ENCODE results near the gene FGG. TPM values are rescaled to one million over a fixed set of nuclear protein-coding genes. Genes with fewer than 3 reads are reported as not detected.
"Not testable (repeated sequence)": the region's sequence is repeated elsewhere in the genome, so short reads cannot be mapped to it uniquely, and the experiment has no call there.

FGG gene
- total RNA-seq, 1 donor from 2014 or later = not detected

DNA sequence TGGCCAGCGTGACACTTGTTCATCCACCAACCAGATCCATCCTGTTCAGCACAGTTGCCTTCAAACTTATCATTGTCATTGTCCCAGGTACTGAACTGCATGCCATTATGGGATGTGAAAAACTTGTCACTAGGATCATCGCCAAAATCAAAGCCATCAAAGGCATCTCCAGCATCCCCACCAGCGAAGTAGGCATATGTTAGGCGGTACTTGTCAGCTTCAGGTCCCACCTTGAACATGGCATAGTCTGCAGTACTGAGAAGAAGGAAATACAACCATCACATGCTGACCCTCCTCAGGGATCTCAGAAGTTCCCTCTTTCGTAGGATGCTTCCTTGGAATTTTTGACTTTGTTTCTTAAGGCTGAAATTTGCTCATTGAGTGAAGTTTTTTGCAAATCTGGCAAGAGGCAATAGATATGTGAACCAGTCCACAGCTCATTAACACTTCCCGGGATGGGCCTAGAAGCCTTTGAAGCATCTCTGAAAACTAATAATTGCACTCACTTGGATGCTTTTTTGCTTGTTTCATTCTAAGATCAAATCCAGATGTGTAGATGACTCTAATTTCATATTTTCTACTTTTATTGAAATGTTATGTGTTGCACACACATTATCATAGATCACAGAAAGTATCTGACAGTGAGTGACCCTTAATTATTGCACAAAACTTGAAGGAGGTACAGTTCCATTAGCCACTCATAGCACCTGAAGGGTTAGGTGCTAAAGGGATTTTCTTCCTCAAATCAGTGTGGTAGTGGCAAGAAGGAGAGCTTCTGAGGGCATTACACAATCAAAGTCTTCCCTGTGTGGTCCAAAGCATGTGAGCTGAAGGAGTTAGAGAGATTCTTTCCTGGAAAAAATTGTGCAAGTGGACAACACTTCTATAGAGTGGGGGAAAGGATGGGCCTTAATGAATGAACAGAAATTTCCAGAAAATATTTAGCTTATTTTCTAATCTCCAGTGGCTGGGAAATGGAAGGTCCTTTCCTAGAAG lies 5.4 kb downstream of the FGG start:
- Mint-ChIP-seq H3K4me1 (ENCODE audit: low read depth) (no peaks in the 10 kb centered on the region), H3K4me3 (no peak overlapping the region), H3K27ac (no peak overlapping the region), H3K36me3 (ENCODE audit: low read depth) (no peaks in the 10 kb centered on the region), H3K27me3 (ENCODE audit: insufficient read depth) (peaks cover 21% of the 10 kb centered on the region), H3K9me3 (no peaks in the 10 kb centered on the region)
- DNase-seq (ENCODE audit: low spot score) = no peak
- intact Hi-C loops (cut with micrococcal nuclease) = no loop called here

DNA sequence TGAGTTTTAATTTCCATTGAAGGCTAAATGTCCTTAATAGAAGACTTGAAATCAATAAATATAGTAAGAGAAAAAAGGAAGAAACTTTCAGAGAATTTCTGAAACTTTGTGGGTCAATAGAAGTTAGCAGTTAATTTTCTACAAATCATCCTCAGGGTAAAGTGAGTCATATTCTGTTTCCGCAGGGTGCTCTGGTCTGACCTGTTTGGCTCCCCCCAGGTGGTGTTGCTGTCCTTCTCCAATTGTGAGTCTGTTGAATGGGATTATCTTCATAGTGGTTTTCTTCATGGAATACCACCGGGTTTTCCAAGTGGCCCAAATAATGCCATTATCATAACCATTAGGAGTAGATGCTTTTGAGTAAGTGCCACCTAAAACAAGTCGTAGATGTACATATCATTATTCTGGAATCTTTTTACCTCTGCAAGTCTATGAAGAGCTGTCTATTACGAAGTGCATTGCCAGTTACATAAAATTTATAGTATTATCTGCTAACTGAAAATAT lies 7.7 kb downstream of the FGG start:
- H3K4me3 Mint-ChIP-seq = no peak overlapping the region
- H3K27me3 Mint-ChIP-seq (ENCODE audit: insufficient read depth) = peaks cover 18% of the 10 kb centered on the region
- intact Hi-C loops (cut with micrococcal nuclease) = no loop called here
- no peak overlapping the region for H3K27ac Mint-ChIP-seq
- no peaks in the 10 kb centered on the region for H3K36me3 Mint-ChIP-seq (ENCODE audit: low read depth)
- H3K4me1 Mint-ChIP-seq (ENCODE audit: low read depth) = no peaks in the 10 kb centered on the region
- no peaks in the 10 kb centered on the region for H3K9me3 Mint-ChIP-seq
- no peak for DNase-seq (ENCODE audit: low spot score)

DNA sequence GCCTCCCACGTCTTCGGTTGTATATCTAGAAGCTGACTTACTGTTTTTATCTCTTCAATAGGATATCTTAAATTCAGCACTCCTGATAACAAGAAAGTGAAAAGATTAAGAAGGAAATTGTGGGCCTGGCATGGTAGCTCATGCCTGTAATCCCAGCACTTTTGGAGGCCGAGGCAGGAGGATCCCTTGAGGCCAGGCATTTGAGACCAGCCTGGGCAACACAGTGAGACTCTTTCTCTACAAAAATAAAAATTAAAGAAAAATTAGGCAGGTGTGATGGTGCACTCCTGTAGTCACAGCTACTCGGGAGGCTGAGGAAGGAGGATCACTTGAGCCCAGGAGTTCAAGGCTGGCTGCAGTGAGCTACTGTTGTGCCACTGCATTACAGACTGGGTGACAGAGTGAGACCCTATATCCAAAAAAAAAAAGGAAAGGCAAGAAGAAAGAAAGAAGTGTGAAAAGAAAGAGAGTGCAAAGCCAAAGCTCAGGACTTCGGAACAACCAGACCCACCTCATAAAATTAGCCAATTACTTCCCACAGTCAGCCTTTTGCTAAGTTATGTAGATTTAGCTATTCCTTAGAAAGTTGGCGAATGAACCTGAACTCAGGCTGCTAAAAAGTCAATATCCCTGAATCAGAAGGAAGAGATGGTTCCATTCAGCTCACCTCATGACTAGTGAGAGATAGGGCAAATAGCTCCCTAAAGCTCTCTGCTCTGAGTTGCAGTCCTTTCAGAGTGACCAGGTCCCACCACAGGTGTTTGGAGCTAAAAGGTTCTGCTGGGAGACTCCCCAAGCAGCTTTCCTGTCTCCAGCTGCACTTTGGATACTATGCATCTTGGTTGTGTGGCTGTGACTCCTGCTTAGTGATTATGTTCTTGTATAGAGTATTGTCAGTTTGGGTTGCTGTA lies 9.2 kb downstream of the FGG start:
- intact Hi-C loops (cut with micrococcal nuclease) = no loop called here
- Mint-ChIP-seq H3K4me1 (ENCODE audit: low read depth) (no peaks in the 10 kb centered on the region), H3K9me3 (no peaks in the 10 kb centered on the region), H3K36me3 (ENCODE audit: low read depth) (no peaks in the 10 kb centered on the region), H3K27ac (no peak overlapping the region), H3K27me3 (ENCODE audit: insufficient read depth) (peaks cover 12% of the 10 kb centered on the region), H3K4me3 (no peak overlapping the region)
- no peak for DNase-seq (ENCODE audit: low spot score)

DNA sequence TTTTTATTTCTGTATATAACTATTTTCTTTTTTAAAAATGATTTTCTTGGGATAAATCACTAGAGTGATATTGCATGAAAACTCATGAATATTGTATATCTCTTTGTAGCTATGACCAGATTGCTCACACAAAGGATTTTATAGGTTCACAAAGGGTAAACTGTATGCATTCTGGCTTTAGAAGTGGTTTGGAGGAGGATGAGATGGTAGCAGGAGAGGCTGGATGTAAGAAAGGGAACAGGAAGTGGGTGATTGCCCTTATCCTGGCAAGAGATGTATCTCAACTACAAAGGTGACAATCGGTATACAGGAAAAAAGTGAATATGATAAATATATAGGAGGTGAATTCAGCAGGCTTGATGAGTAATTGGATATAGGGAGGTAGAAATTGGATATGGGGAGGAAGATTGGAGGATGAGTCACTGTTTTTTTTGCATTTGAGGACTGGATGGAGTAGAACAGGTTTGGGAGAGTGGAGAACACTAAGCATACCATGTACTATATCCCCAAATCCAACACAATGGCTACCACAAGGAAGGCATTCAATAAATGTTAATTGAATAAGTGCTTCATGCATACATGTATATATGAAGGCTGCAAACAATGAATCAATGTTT lies 9.9 kb downstream of the FGG start:
- no peak overlapping the region for H3K4me3 Mint-ChIP-seq
- peaks cover 12% of the 10 kb centered on the region for H3K27me3 Mint-ChIP-seq (ENCODE audit: insufficient read depth)
- no peaks in the 10 kb centered on the region for H3K36me3 Mint-ChIP-seq (ENCODE audit: low read depth)
- intact Hi-C loops (cut with micrococcal nuclease) = no loop called here
- no peaks in the 10 kb centered on the region for H3K4me1 Mint-ChIP-seq (ENCODE audit: low read depth)
- H3K27ac Mint-ChIP-seq = no peak overlapping the region
- H3K9me3 Mint-ChIP-seq = no peaks in the 10 kb centered on the region
- no peak for DNase-seq (ENCODE audit: low spot score)

DNA sequence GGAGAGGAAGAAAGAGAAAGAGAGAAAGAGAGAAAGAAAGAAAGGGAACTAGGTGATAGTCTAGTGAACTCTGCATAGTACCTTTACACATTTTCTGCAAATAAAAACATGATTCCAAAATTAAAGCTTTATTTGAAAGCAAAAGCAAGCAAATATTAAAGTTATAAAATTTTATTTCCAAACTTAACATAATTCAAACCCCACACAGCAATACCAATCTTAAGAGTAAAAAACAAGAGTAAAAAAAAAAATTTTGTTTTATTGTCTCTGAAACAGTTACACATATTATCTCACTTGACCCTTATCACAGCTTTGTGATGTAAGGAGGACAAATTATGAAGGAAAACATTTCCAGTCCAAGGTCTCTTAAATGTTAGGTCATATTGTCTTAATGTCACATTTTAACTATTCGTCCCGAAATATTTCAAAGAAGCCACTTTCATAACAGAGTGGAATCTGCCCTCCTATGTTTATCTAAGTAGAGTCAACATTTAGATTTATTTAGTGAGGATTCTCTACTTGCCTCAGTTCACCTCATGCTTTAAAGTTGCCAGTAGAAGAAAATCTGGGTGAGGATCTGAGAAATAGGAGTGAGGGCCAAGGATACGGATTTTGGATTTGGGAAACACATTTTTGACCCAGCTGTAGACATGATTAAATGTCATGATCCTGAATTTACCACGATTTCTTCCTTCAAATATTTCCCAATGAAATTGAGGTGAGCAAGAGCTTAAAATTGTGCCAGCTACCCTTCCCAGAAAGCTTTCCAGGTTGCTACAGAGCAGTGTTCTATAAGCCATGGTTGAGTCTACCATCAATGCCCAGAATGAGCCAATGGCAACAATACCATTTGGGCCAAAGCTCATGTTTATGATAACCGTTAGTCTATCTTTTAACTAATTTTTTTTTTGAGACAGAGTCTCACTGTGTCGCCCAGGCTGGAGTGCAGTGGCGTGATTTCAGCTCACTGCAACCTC lies 14.4 kb downstream of the FGG start:
- H3K4me3 Mint-ChIP-seq = no peak overlapping the region
- no peaks in the 10 kb centered on the region for H3K4me1 Mint-ChIP-seq (ENCODE audit: low read depth)
- intact Hi-C loops (cut with micrococcal nuclease) = no loop called here
- no peaks in the 10 kb centered on the region for H3K9me3 Mint-ChIP-seq
- no peaks in the 10 kb centered on the region for H3K36me3 Mint-ChIP-seq (ENCODE audit: low read depth)
- H3K27ac Mint-ChIP-seq = no peak overlapping the region
- no peak for DNase-seq (ENCODE audit: low spot score)
- H3K27me3 Mint-ChIP-seq (ENCODE audit: insufficient read depth) = peaks cover 6% of the 10 kb centered on the region

DNA sequence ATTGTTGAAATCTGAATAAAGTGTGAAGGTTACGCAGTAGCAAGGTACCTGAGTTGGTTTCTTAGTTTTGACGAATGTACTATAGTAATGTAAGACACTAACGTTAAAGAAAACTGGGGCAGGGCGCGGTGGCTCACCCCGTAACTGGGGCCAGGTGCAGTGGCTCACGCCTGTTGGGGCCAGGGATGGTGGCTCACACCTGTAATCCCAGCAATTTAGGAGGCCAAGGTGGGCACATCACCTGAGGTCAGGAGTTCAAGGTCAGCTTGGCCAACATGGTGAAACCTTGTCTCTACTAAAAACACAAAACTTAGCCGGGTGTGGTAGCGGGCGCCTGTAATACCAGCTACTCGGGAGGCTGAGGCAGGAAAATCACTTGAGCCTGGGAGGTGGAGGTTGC lies 15.2 kb downstream of the FGG start:
- H3K4me3 Mint-ChIP-seq; H3K36me3 Mint-ChIP-seq (ENCODE audit: low read depth); intact Hi-C loops (cut with micrococcal nuclease); H3K27ac Mint-ChIP-seq; DNase-seq (ENCODE audit: low spot score); H3K27me3 Mint-ChIP-seq (ENCODE audit: insufficient read depth); H3K4me1 Mint-ChIP-seq (ENCODE audit: low read depth); H3K9me3 Mint-ChIP-seq: not testable (repeated sequence)

DNA sequence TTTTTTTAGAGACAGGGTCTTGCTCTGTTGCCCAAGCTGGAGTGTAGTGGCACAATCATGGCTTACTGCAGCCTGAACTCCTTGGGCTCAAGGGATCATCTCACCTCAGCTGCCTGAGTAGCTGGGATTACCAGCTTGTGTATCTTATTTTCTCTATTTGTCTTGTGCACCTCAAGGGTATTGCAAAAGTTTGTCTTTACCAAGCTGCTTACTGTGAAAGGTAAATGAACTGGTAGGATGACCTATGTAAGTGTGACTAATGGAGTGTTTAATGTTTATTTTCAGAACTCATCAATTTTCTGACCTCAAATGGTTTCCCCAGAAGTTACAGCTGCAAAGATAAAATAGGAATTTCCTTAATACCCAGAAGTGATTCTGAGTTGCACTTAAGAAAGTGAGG lies 16.6 kb downstream of the FGG start:
- peaks cover 3% of the 10 kb centered on the region for H3K27me3 Mint-ChIP-seq (ENCODE audit: insufficient read depth)
- no peak for DNase-seq (ENCODE audit: low spot score)
- no peak overlapping the region for H3K27ac Mint-ChIP-seq
- no peaks in the 10 kb centered on the region for H3K9me3 Mint-ChIP-seq
- no peaks in the 10 kb centered on the region for H3K4me1 Mint-ChIP-seq (ENCODE audit: low read depth)
- no peaks in the 10 kb centered on the region for H3K36me3 Mint-ChIP-seq (ENCODE audit: low read depth)
- intact Hi-C loops (cut with micrococcal nuclease) = no loop called here
- no peak overlapping the region for H3K4me3 Mint-ChIP-seq

DNA sequence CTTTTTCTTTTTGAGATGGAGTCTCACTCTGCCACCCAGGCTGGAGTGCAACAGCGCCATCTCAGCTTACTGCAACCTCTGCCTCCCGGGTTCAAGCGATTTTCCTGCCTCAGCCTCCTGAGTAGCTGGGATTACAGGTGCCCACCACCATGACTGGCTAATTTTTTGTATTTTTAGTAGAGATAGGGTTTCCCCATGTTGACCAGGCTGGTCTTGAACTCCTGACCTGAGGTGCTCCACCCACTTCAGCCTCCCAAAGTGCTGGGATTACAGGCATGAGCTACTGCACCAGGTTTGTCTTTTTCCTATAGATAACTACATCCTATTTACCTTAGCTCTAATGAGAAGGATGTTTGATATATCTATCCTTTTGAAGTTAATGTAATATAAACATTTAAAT lies 18.1 kb downstream of the FGG start:
- DNase-seq (ENCODE audit: low spot score); H3K27me3 Mint-ChIP-seq (ENCODE audit: insufficient read depth); intact Hi-C loops (cut with micrococcal nuclease); H3K36me3 Mint-ChIP-seq (ENCODE audit: low read depth); H3K4me3 Mint-ChIP-seq; H3K4me1 Mint-ChIP-seq (ENCODE audit: low read depth); H3K9me3 Mint-ChIP-seq; H3K27ac Mint-ChIP-seq: not testable (repeated sequence)

DNA sequence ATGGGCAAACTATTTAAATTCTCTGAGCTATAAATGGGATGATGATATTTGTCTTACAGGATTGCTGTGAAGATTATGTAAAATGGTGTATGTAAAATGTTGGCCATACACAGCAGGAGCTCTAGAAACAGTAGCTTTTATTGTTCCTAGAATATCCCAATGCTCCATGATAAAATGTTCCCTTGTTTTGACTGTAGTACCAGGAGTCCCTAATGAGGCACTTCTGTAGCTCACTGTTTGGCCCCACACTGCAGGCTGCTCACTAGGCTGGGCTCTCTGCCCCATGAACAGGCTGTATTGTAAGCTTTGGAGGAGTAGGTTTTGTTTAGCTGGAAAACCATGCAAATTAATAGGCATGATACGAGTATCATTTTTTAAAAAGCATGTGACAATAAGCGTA lies 18.6 kb downstream of the FGG start:
- Mint-ChIP-seq H3K27me3 (ENCODE audit: insufficient read depth) (no peaks in the 10 kb centered on the region), H3K4me1 (ENCODE audit: low read depth) (no peaks in the 10 kb centered on the region), H3K36me3 (ENCODE audit: low read depth) (no peaks in the 10 kb centered on the region), H3K4me3 (no peak overlapping the region), H3K9me3 (no peaks in the 10 kb centered on the region), H3K27ac (no peak overlapping the region)
- no peak for DNase-seq (ENCODE audit: low spot score)
- intact Hi-C loops (cut with micrococcal nuclease) = no loop called here

DNA sequence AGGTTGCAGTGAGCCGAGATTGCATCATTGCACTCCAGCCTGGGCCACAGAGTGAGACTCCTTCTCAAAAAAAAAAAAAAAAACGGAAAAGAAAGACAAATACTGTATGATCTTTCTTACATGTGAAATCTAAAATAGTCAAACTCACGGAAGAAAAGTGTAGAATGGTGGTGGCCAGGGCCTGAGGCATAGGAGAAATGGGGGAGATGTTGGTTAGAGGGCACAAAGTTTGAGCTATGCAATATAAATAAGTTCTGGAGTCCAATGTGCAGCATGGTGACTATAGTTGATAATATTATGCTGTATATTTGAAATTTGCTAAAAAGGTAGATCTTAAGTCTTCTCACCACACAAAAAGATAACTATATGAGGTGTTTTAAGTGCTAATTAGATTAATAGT lies 20.6 kb downstream of the FGG start:
- intact Hi-C loops (cut with micrococcal nuclease) = no loop called here
- H3K4me1 Mint-ChIP-seq (ENCODE audit: low read depth) = no peaks in the 10 kb centered on the region
- no peaks in the 10 kb centered on the region for H3K27me3 Mint-ChIP-seq (ENCODE audit: insufficient read depth)
- no peak overlapping the region for H3K27ac Mint-ChIP-seq
- no peaks in the 10 kb centered on the region for H3K9me3 Mint-ChIP-seq
- no peak overlapping the region for H3K4me3 Mint-ChIP-seq
- H3K36me3 Mint-ChIP-seq (ENCODE audit: low read depth) = no peaks in the 10 kb centered on the region
- no peak for DNase-seq (ENCODE audit: low spot score)

DNA sequence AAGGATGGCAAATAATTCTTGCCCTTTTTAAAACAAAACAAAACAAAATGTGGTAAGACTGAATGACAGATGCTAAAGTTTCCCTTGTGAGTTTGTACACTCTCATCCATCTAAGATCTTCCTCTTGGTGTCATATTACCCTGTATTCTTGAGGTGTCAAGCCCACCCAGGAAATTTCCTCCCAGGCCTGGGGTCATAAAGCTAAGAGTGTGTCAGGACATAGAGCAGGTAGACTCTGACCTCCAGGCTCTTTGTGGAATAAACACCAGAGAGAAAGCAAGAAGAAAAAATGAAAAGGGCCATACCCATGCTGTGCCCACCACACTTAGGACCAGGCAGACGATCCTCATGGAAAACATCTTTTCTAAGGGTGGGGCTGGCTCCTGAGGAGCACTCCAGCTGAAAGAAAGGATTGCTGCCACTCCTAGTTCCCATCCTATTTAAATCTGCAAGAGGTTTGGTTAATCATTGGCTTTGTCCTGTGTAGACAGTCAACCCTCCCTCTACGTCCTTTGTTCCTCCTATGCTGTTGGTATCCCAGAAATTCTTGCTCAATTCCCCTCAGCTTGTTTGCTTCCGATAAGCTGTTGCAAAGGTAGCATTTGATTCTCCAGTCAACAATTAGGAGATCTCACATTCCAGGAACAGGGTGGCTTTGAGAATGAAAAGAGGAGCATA lies 22.0 kb downstream of the FGG start, which contains the start of gene FGA:
Gene FGA, minus strand, starts transcription at position 414 of the 678 bp plus-strand sequence. Its CDS starts 55 bp downstream, at position 359.
- intact Hi-C loops (cut with micrococcal nuclease) = no loop called here
- H3K27ac Mint-ChIP-seq = no peak within 1 kb of the TSS
- no peaks in the 10 kb centered on the region for H3K36me3 Mint-ChIP-seq (ENCODE audit: low read depth)
- no peak within 1 kb of the TSS for H3K4me3 Mint-ChIP-seq
- DNase-seq (ENCODE audit: low spot score) = no peak
- no peaks in the 10 kb centered on the region for H3K27me3 Mint-ChIP-seq (ENCODE audit: insufficient read depth)
- H3K9me3 Mint-ChIP-seq = no peaks in the 10 kb centered on the region
- no peaks in the 10 kb centered on the region for H3K4me1 Mint-ChIP-seq (ENCODE audit: low read depth)

Data from activated T-helper 1 cell treated with anti-CD3 and anti-CD28 coated beads, Interleukin-12 subunit alpha, Interleukin-12 subunit beta, Interleukin-2, Interleukin-4 antibody, amounts not matched to agents 30 ng/mL and 10 ng/mL and 1 ng/mL, durations not matched to agents 14 hours and 24 hours and 36 hours (primary cell).